ENCODE data around the gene RRAS2. TPM values are rescaled to one million over a fixed set of nuclear protein-coding genes. Genes with fewer than 3 reads are reported as not detected.

Gene RRAS2
- total RNA-seq, 1 experiment from 2014 or later: 128 TPM

DNA sequence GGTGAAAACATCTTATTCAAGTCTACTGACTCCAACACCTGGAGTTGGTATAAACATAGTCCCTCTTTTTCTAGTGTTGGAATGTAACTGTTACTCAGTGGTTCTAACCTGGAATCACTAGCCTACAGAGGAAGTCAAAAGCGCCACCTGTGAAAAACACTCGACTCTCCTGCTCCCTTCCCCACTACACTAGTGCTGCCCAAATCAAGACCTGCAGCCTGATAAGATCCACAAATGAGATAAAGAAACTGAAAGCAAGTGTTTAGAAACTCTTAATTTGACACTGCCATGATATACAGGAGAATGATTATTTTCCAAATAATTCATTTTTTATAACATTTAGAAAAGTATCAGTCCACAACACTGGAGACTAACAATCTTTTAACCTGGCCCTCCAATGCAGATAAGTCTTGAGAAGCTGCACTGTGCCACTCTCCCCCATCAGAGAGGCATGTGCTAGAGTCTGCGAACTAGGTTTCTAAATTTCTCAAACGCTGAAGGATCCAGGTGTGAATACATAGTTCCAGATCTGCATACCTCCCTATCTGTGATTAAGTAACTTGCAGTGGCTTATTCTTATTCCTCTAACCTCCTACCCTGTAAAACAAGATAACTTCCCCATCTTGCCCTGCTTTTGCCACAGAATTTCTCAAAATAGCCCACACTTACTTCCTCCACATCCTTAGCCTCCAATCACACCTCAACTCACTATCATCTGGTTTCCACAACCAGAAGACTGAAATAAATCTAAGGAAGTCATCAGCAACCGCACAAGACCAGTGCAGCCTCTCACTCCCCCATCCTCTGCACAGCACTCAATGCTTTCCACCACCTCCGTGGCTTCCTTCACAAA is 88.1 kb downstream of the RRAS2 start:
- no peak for DNase-seq (ENCODE audit: unreplicated experiment)
- POLR2A ChIA-PET: interaction anchor here (0.5 to 0.7 kb wide), 3 partner anchors 113 to 193 kb away, joined by 3 read pairs; no protein-coding TSS in a partner anchor
- no TSS peak for BruUV-seq (replicated peaks)
- intact Hi-C loops (cut with micrococcal nuclease): no loop called here
- H3K9me3 Mint-ChIP-seq (ENCODE audit: unreplicated experiment): no peaks in the 10 kb centered on the region
- no peaks in the 10 kb centered on the region for H3K27me3 Mint-ChIP-seq (ENCODE audit: insufficient read depth, unreplicated experiment)
- peaks cover 45% of the 10 kb centered on the region for H3K36me3 Mint-ChIP-seq (ENCODE audit: insufficient read depth, unreplicated experiment)
- no peak overlapping the region for H3K4me3 Mint-ChIP-seq (ENCODE audit: unreplicated experiment)
- CTCF ChIA-PET: no interaction called here
- no peaks in the 10 kb centered on the region for H3K4me1 Mint-ChIP-seq (ENCODE audit: insufficient read depth, unreplicated experiment)
- TF ChIP-seq CTCF (IDR thresholded peaks at IDR 0.05; ENCODE audit: unreplicated experiment): no peak
- no peak overlapping the region for H3K27ac Mint-ChIP-seq (ENCODE audit: low read depth, unreplicated experiment)

DNA sequence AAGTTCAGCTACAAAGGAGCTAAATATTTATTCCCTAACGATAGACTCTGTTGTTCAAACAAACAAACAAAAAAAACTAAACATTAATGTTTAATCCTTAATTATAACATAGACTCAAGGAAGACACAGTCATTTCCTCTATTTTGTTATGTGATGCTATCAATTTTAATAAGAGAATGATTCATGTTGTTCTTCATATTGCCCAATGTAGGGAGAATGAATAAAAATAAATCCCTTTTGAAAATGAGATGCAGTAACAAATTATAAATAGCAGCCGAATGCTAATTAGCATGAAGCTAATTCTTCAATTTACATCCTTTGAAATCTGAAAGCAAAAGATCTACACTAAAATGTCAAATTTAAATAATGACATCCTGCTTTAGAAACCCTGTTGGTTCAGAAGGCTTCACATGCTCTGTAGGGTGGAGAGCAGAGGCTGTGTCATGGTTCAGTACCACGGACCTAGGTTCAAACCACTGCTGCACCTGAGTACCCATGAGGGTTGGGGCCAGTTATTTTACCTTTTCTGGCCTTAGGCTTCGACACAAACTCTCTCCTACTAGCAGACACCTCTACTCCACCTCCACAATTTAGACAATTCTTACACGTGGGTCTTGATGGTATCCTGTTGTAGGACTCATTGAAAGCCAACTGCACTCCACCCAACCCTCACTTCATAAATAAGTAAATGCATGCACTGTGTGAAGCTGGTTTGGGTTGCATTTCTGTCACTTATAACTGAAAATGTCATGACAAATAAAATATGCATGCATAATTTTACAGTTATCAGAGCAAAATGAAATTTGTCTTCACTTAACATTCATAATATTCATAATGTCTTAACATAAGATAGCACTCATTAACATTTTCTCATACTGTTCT is 89.0 kb downstream of the RRAS2 start:
- CTCF ChIA-PET: no interaction called here
- intact Hi-C loops (cut with micrococcal nuclease): no loop called here

DNA sequence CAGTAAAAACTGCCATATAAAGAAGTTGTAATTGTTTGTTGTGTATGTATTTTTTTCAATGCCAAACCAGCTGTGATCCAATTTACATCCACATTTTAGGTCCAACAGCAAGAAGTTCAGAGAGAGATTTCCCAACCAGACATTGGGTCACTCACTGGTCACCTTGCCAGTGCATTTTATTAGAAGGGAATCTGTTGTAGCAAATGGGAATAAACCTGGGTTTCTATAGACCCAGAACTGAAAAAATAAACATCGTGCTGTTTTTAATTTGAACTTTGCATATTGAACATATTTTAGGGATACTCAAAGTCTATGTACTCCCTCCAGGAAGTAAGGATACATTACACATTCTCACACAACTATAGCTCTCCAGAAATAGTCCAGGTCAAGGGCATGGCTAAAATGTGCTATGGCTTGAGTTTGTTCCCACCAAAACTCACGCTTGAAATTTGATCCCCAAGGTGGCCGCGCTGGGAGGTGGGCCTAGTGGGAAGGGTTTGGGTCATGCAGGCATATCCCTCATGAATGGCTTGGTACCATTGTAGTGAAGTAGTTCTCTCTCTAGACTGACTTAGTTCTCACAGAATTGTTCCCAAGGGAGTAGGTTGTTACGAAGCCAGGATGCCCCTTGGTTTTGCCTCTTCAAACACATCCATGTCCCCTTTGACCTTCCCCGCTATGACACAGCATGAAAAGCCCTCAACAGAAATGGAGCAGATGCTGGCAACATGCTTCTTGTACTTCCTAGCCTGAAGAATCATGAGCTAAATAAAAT is 90.9 kb downstream of the RRAS2 start:
- no peak for TF ChIP-seq CTCF (IDR thresholded peaks at IDR 0.05; ENCODE audit: unreplicated experiment)
- no peak overlapping the region for H3K27ac Mint-ChIP-seq (ENCODE audit: low read depth, unreplicated experiment)
- no peak for DNase-seq (ENCODE audit: unreplicated experiment)
- ChIA-PET POLR2A (interaction anchor here (1.2 kb wide), 1 partner anchor 150 kb away, joined by 4 read pairs; no protein-coding TSS in a partner anchor), CTCF (interaction anchor here (0.6 to 0.9 kb wide), 4 partner anchors 40 to 150 kb away, joined by 3 to 4 read pairs (median 3); no protein-coding TSS in a partner anchor)
- no peak overlapping the region for H3K4me3 Mint-ChIP-seq (ENCODE audit: unreplicated experiment)
- peaks cover 31% of the 10 kb centered on the region for H3K36me3 Mint-ChIP-seq (ENCODE audit: insufficient read depth, unreplicated experiment)
- no peaks in the 10 kb centered on the region for H3K27me3 Mint-ChIP-seq (ENCODE audit: insufficient read depth, unreplicated experiment)
- BruUV-seq (replicated peaks): no TSS peak
- no peaks in the 10 kb centered on the region for H3K4me1 Mint-ChIP-seq (ENCODE audit: insufficient read depth, unreplicated experiment)
- H3K9me3 Mint-ChIP-seq (ENCODE audit: unreplicated experiment): no peaks in the 10 kb centered on the region
- intact Hi-C loops (cut with micrococcal nuclease): no loop called here

More for the DNA sequence above, 89.0 kb downstream of the RRAS2 start:
- Mint-ChIP-seq H3K27me3 (ENCODE audit: insufficient read depth, unreplicated experiment) (no peaks in the 10 kb centered on the region), H3K4me1 (ENCODE audit: insufficient read depth, unreplicated experiment) (no peaks in the 10 kb centered on the region), H3K36me3 (ENCODE audit: insufficient read depth, unreplicated experiment) (peaks cover 43% of the 10 kb centered on the region), H3K27ac (ENCODE audit: low read depth, unreplicated experiment) (no peak overlapping the region), H3K9me3 (ENCODE audit: unreplicated experiment) (no peaks in the 10 kb centered on the region), H3K4me3 (ENCODE audit: unreplicated experiment) (no peak overlapping the region)
- no TSS peak for BruUV-seq (replicated peaks)
- POLR2A ChIA-PET: interaction anchor here (0.6 to 1.0 kb wide), 2 partner anchors 13 to 932 kb away, joined by 3 to 5 read pairs; no protein-coding TSS in a partner anchor
- no peak for DNase-seq (ENCODE audit: unreplicated experiment)
- TF ChIP-seq CTCF (IDR thresholded peaks at IDR 0.05; ENCODE audit: unreplicated experiment): no peak
